ENCODE measurements around the gene PLA1A.

DNA sequence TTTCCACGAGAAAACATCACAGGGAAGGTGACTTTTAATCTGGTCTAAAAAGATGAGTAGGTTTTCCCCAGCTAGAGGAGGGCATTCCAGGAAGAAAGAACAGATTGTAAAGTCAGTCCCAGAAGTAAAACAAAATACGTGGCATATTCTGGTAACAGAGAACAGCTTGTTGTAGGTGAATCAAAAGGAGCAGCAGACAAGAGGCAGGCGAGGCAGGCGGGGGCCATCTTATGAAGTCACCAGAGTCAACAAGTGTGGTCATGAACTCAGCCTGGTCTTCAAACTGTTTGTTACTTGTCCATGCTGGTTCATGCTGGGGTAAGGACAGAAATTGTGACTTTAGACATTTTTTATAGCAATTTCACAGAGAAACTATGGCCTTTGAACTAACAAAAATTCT lies 66.7 kb downstream of the PLA1A start:
- TF ChIP-seq, protein P1, sequence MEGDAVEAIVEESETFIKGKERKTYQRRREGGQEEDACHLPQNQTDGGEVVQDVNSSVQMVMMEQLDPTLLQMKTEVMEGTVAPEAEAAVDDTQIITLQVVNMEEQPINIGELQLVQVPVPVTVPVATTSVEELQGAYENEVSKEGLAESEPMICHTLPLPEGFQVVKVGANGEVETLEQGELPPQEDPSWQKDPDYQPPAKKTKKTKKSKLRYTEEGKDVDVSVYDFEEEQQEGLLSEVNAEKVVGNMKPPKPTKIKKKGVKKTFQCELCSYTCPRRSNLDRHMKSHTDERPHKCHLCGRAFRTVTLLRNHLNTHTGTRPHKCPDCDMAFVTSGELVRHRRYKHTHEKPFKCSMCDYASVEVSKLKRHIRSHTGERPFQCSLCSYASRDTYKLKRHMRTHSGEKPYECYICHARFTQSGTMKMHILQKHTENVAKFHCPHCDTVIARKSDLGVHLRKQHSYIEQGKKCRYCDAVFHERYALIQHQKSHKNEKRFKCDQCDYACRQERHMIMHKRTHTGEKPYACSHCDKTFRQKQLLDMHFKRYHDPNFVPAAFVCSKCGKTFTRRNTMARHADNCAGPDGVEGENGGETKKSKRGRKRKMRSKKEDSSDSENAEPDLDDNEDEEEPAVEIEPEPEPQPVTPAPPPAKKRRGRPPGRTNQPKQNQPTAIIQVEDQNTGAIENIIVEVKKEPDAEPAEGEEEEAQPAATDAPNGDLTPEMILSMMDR (IDR thresholded peaks at IDR 0.05): no peak
- no peak for TF ChIP-seq POLR2A (IDR thresholded peaks at IDR 0.05)
